Inflammatory macrophage (primary cell): ENCODE results near the gene ARPIN.
"Not testable (repeated sequence)": the region's sequence is repeated elsewhere in the genome, so short reads cannot be mapped to it uniquely, and the experiment has no call there.

ENCODE experiments used
- DNase-seq, 2 donors: peaks; one replicate each; pipeline ENCODE4 v3.0.0-alpha.2; 2020 to 2022
- total RNA-seq, 18 experiments: gene quantifications; one replicate each; lab custom pipeline; 2026; ENCODE audit warnings: mixed read lengths in 6 of 18, inconsistent platforms in 2 of 18; lab: John Stamatoyannopoulos, UW

The ARPIN gene
- 2.1 to 76.8 (median 15.1) reads per million in 18 experiments for total RNA-seq

DNA sequence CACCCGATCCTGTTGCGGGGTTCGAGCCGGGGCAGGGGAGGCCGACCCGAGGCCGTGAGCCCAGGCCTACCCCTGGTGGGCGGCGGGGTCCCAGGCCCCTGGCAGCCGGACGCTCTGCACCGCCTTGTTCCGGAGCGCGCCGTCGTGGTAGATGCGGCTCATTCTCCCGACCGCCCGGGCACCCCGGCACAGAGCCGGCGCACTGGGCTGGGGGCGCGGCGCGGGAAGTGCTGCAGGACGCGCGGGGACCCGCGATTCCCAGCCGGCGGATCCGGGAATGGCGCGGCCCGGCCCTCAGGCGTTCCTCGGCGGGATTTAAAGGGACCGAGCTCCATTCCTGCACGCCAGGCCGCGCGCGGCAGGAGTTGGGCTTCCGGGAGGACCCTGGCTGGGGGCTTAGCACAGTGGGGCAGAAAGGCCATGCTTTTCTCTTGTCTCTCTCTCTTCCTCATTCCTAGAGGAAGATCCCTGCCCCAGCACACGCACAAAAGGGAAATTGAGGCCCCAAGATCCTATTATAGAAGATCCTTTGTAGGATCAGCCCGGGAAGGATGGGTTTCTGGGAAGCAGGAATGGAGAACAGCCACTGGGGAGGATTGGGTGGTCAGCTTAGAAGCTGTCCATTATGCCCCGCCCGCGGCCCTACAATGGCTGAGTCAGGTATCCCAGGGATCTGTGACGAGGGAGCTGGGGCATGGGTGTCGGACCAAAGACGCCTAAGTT is at the start of gene ARPIN:
TSS of gene ARPIN (minus strand) at position 279 of the 723 bp plus-strand sequence. CDS start at position 162, 117 bp downstream.
- DNase-seq: peak in 1 of 2 donors; percentile 32

DNA sequence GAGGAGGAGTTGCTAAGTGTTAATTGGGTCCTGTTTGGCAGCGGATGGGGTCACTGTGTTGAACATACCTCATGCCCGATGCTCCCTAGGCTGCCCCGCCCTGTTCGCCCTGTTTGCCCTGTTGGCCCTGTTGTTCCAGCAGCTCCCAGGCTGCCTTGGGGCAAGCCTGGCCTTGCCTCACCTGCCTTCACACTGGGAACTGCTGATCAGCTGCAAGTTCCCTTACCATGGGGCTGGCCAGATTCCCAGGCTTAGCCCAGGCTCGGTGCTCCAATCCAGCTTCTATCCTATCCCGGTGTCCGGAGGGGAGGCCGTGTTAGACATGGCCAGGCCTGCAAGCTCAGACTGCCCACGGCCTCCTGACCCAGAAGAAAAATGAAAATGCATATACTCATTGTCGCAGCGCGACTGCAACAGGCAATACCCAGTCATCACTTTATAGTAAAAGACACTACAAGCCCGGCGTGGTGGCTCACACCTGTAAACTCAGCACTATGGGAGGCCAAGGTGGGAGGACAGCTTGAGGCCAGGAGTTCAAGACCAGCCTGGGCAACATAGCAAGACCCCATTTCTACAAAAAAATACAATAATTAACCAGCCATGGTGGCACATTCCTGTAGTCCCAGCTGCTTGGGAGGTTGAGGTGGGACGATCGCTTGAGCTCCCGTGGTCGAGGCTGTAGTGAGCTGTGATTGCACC is 45.5 kb upstream of the ARPIN start:
- no peak for DNase-seq

DNA sequence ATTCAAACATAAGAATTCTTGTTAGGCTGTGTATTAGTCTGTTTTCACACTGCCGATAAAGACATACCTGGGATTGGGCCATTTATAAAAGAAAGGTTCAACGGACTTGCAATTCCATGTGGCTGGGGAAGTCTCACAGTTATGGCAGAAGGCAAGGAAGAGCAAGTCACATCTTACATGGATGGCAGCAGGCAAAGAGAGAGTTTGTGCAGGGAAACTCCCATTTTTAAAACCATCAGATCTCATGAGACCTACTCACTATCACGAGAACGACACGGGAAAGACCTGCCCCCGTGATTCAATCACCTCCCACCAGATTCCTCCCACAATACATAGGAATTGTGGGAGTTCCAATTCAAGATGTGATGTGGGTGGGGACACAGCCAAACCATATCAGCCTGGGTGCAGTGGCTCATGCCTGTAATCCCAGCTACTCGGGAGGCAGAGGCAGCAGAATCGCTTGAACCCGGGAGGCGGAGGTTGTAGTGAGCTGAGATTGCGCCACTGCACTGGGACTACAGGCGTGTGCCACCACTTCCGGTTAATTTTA is 42.8 kb upstream of the ARPIN start:
- DNase-seq: peak in 1 of 2 donors; percentile 20

- DNase-seq: no peak
Measured at GRCh38 chr15:89954541-89954940, 41.8 kb upstream of the ARPIN start.

GRCh38 chr15:89948796-89949195 is 36.0 kb upstream of the ARPIN start:
- no peak for DNase-seq

GRCh38 chr15:89947385-89947784 is 34.6 kb upstream of the ARPIN start:
- DNase-seq: no peak

- DNase-seq: no peak
Measured at GRCh38 chr15:89946681-89947299, 34.0 kb upstream of the ARPIN start.

DNA sequence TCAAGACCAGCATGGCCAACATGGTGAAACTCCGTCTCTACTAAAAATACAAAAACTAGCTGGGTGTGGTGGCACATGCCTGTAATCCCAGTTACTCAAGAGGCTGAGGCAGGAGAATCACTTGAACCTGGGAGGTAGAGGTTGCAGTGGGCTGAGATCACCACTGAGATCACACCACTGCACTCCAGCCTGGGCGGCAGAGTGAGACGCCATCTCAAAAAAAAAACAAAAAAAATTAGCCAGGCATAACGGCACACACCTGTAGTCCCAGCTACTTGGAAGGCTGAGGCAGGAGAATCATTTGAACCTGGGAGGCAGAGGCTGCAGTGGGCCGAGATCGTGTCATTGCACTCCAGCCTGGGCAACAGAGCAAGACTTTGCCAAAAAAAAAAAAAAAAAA is 31.0 kb upstream of the ARPIN start:
- not testable (repeated sequence) for DNase-seq

GRCh38 chr15:89939910-89940309 is 27.2 kb upstream of the ARPIN start:
- DNase-seq: no peak

DNA sequence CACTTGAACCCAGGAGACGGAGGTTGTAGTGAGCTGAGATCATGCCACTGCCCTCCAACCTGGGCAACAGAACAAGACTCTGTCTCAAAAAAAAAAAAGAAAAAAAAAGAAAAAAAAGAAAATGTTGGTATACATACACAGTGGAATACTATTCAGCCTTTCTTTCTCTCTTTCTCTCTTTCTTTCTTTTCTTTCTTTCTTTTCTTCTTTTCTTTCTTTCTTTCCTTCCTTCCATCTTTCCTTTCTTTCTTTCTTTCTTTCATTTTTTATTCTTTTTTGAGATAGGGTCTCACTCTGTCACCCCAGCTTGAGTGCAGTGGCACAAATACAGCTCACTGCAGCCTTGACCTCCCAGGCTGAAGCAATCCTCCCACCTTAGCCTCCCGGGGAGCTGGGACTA is 26.6 kb upstream of the ARPIN start:
- DNase-seq: not testable (repeated sequence)

GRCh38 chr15:89937365-89938350 is 24.9 kb upstream of the ARPIN start:
- no peak for DNase-seq

DNA sequence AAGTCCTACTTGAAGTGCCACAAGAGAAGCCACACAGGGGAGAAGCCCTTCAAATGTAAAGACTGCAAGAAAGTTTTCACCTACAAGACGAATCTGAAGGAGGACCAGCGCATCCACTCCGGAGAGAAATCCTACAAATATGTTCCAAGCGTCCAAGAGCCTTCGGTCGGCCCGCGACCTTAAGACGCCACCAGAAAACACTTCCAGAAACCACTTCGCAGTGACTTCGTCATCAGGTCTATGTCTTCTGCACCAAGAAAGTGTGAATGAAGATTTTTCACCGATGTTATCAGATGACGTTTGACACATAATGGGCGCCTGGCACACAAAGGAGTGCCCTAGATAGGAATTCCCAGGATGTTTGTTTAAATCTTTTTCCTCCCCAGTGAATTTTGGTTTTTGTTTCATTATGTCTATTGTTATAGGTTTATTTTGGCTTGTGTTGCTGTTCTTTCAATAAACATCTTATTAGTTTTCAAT is 24.1 kb upstream of the ARPIN start:
- no peak for DNase-seq

- no peak for DNase-seq
Measured at GRCh38 chr15:89936051-89936785, 23.5 kb upstream of the ARPIN start.

GRCh38 chr15:89932880-89933279 is 20.1 kb upstream of the ARPIN start:
- DNase-seq: no peak

DNA sequence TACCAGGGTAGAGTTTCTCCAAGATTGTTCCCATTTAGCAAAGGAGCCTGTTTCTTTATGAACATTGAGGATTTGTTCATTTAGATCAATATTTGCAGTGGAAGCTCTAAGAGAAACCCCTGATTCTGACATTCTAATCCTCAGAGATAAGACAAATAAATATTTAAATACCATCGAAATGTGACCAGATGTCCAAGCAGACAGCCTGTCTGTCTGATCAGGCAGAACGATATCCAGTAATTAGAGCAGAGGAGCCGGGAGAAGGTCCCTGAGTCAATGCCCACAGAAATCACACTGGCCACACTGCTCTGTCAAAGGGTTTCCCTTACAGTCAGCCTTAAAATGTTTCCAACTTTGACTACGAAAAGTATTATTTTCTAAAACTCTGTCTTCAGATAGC is 15.7 kb upstream of the ARPIN start:
- no peak for DNase-seq

- DNase-seq: no peak
Measured at GRCh38 chr15:89926158-89926557, 13.4 kb upstream of the ARPIN start.

DNA sequence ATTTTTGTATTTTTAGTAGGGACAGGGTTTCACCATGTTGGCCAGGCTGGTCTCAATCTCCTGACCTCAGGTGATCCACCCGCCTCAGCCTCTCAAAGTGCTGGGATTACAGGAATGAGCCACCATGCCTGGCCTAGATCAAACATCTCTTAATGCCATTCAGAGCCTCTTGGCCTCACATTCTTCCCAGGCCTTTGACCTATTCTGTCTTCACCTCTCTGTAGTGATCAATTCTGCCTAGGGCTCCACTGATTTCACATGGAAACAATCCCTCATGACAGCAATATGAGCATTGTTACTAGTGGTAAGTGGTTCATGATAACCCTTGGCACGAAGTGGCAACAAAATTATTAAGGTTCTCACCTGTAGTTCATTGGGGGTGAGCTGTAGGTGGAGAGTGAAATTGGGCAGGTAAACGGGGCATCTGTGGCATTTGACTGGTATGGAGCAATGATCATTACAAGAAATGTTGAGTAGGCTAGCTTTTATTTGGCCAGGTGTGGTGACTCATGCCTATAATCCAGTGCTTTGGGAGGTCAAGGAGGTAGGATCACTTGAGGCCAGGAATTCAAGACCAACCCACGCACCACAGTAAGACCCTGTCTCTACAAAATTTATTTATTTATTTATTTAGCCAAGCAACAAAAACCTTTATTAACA is 4.8 kb upstream of the ARPIN start:
- no peak for DNase-seq

DNA sequence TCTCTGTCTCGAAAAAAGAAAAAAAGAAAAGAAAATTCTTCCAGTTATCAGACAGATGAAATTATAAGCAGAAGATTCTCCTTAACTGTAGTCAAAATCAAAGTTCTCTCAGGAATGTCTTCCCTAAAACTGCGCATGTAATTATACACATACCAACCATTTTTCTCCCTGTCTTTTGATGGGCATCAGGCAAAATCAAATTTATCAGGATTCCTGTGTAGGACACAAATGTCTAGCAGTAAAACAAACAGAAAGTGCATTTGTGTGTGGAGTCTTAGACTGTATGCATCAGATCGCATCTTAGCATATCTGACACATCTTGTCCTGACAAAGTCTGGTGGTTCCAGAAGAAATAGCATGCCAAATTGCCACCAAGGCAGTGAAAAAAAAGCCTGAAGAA is 3.9 kb upstream of the ARPIN start:
- DNase-seq: no peak

DNA sequence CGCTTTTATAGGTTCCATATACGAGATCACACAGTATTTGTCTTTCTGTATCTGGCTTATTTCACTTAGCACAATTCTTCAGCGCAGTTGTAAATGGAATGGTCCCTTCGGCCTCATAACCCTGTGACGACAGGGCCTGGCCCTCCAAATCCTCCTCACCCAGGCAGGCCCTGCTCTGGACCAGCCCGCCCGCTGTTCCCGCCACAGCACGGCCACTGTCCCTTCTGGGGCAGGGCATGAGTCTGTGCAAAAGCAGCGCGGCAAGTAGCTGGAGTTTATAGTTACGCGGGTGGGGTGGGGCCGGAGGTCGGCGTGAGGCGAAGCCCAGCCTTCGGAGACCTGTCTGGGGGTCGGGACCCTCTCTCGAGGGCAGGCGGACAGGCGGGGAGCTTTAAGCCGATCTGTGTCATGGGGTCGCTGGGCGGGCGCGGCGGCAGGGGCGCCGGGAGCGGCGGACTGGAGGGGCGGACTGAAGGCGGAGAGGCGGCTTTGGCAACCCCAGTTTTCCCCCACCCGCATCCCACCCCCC is 543 bp downstream of the ARPIN start:
- no peak for DNase-seq

- peak; percentile 80 to 85 for DNase-seq
Measured at GRCh38 chr15:89910891-89911626, 1.7 kb downstream of the ARPIN start.
